Parathyroid adenoma (tissue), 2 donors: ENCODE measurements around the gene OGA.

Source experiments
- H2AFZ ChIP-seq: fragments of 300-600 bp; sonication (generic); one replicate; pipeline ENCODE4 v1.7.0; 2017; ENCODE audit warnings: antibody characterized with exemption, mild to moderate bottlenecking
- H3K27ac ChIP-seq: fragments of 300-600 bp; sonication (generic); one replicate; pipeline ENCODE4 v1.7.0; 2017
- H3K27me3 ChIP-seq: fragments of 300-600 bp; sonication (generic); one replicate; pipeline ENCODE4 v1.7.0; 2017; ENCODE audit warnings: low read length; ENCODE audit not compliant: control insufficient read depth, insufficient read depth
- H3K36me3 ChIP-seq: fragments of 300-600 bp; sonication (generic); one replicate; pipeline ENCODE4 v1.7.0; 2017; ENCODE audit warnings: low read length; ENCODE audit not compliant: control insufficient read depth, insufficient read depth
- H3K4me1 ChIP-seq: fragments of 300-600 bp; sonication (generic); one replicate; pipeline ENCODE4 v1.7.0; 2017; ENCODE audit warnings: control low read depth
- H3K4me2 ChIP-seq: fragments of 300-600 bp; sonication (generic); one replicate; pipeline ENCODE4 v1.7.0; 2017; ENCODE audit warnings: low read length
- H3K4me3 ChIP-seq: fragments of 300-600 bp; sonication (generic); one replicate; pipeline ENCODE4 v1.7.0; 2017; ENCODE audit warnings: low read depth, low read length
- H3K79me2 ChIP-seq: fragments of 300-600 bp; sonication (generic); one replicate; pipeline ENCODE4 v1.7.0; 2017; ENCODE audit warnings: control low read depth
- H3K9ac ChIP-seq: fragments of 300-600 bp; sonication (generic); one replicate; pipeline ENCODE4 v1.7.0; 2017; ENCODE audit warnings: mild to moderate bottlenecking
- H3K9me3 ChIP-seq: fragments of 300-600 bp; sonication (generic); one replicate; pipeline ENCODE4 v1.7.0; 2017; ENCODE audit warnings: low read length; ENCODE audit not compliant: control insufficient read depth
- TF ChIP-seq, protein P1 (sequence below): fragments of 300-600 bp; sonication (generic); IDR thresholded peaks from one replicate; pipeline ENCODE4 v1.7.0; 2017; ENCODE audit warnings: antibody characterized with exemption, mild to moderate bottlenecking
- donor health status: primary hyperparathyroidism.

Gene OGA

GRCh38 chr10:101784558-101784957 lies 33.7 kb downstream of the OGA start:
- no peaks in the 10 kb centered on the region for H3K27me3 ChIP-seq
- H2AFZ ChIP-seq = no peak overlapping the region
- no peak overlapping the region for H3K9ac ChIP-seq
- H3K27ac ChIP-seq = peak overlapping the region; percentile 88
- no peaks in the 10 kb centered on the region for H3K36me3 ChIP-seq
- no peaks in the 10 kb centered on the region for H3K9me3 ChIP-seq
- peaks cover 43% of the 10 kb centered on the region for H3K4me1 ChIP-seq
- peak overlapping the region; percentile 64 for H3K4me2 ChIP-seq
- peaks cover 7% of the 10 kb centered on the region for H3K79me2 ChIP-seq
- peak overlapping the region; percentile 84 for H3K4me3 ChIP-seq
- TF ChIP-seq, protein P1, sequence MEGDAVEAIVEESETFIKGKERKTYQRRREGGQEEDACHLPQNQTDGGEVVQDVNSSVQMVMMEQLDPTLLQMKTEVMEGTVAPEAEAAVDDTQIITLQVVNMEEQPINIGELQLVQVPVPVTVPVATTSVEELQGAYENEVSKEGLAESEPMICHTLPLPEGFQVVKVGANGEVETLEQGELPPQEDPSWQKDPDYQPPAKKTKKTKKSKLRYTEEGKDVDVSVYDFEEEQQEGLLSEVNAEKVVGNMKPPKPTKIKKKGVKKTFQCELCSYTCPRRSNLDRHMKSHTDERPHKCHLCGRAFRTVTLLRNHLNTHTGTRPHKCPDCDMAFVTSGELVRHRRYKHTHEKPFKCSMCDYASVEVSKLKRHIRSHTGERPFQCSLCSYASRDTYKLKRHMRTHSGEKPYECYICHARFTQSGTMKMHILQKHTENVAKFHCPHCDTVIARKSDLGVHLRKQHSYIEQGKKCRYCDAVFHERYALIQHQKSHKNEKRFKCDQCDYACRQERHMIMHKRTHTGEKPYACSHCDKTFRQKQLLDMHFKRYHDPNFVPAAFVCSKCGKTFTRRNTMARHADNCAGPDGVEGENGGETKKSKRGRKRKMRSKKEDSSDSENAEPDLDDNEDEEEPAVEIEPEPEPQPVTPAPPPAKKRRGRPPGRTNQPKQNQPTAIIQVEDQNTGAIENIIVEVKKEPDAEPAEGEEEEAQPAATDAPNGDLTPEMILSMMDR = no peak

DNA sequence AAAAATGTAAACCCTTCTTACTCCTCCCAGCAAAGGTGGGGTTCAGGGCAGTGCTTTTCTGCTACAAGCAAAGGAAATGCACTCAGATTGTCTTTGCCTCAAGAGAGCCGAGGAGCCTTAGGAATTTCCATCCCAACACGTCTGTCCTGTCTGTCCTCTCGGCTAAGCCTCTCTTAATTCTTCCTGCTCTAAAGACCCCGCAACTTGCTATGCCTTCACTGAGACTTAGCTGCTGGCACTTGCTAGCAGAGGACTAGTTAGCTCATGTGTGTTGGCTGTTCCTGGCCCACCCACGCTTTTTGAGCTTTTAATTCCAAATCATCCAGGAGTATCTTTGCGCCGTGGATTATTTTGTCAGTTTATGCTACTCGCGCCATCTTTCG lies 34.5 kb downstream of the OGA start:
- peaks cover 50% of the 10 kb centered on the region for H3K4me1 ChIP-seq
- peak overlapping the region; percentile 88 for H3K27ac ChIP-seq

GRCh38 chr10:101782811-101783735 lies 35.2 kb downstream of the OGA start, which contains the start of gene NPM3:
NPM3 (minus strand) TSS chr10:101783446; CDS start chr10:101783390, 56 bp downstream.
- TF ChIP-seq, protein P1 = no peak
- Histone ChIP-seq H3K27me3 (no peaks in the 10 kb centered on the region), H3K4me3 (peak within 1 kb of the TSS; percentile 84), H2AFZ (peak within 1 kb of the TSS; percentile 86), H3K4me1 (peaks cover 50% of the 10 kb centered on the region), H3K9me3 (no peaks in the 10 kb centered on the region), H3K9ac (no peak within 1 kb of the TSS), H3K27ac (peak within 1 kb of the TSS; percentile 88), H3K4me2 (peak within 1 kb of the TSS; percentile 94), H3K79me2 (peaks cover 7% of the 10 kb centered on the region), H3K36me3 (no peaks in the 10 kb centered on the region)

More for the DNA sequence above, 34.5 kb downstream of the OGA start:
- Histone ChIP-seq H2AFZ (peak overlapping the region; percentile 86), H3K27me3 (no peaks in the 10 kb centered on the region), H3K79me2 (peaks cover 7% of the 10 kb centered on the region), H3K9ac (no peak overlapping the region), H3K9me3 (no peaks in the 10 kb centered on the region), H3K4me3 (peak overlapping the region; percentile 84), H3K4me2 (peak overlapping the region; percentile 94), H3K36me3 (no peaks in the 10 kb centered on the region)
- TF ChIP-seq, protein P1 = no peak

- peak overlapping the region; percentile 84 for H3K4me3 ChIP-seq
- no peaks in the 10 kb centered on the region for H3K36me3 ChIP-seq
- peaks cover 2% of the 10 kb centered on the region for H3K79me2 ChIP-seq
- no peak overlapping the region for H3K9ac ChIP-seq
- no peak overlapping the region for H3K27ac ChIP-seq
- TF ChIP-seq, protein P1 = no peak
- H3K4me1 ChIP-seq = peaks cover 50% of the 10 kb centered on the region
- no peaks in the 10 kb centered on the region for H3K27me3 ChIP-seq
- peak overlapping the region; percentile 94 for H3K4me2 ChIP-seq
- H3K9me3 ChIP-seq = no peaks in the 10 kb centered on the region
- no peak overlapping the region for H2AFZ ChIP-seq
Measured at GRCh38 chr10:101781984-101782810, 36.0 kb downstream of the OGA start.
